ENCODE measurements around the gene SLC66A2. TPM values are rescaled to one million over a fixed set of nuclear protein-coding genes. Genes with fewer than 3 reads are reported as not detected.

SLC66A2 gene
- polyA plus RNA-seq, 1 donor, result 23.4 TPM

Other genes starting within 250 kb of the SLC66A2 start
- gene KCNG2, start 153.7 kb downstream of the SLC66A2 start, polyA plus RNA-seq (ENCODE audit: insufficient read length), result 0.46 TPM
- 2.6 TPM for gene HSBP1L1, start 13.0 kb upstream of the SLC66A2 start, polyA plus RNA-seq (ENCODE audit: insufficient read length)
- 82.3 TPM for gene TXNL4A, start 36.9 kb upstream of the SLC66A2 start, polyA plus RNA-seq (ENCODE audit: insufficient read length)
- gene RBFA, start 82.8 kb upstream of the SLC66A2 start, polyA plus RNA-seq (ENCODE audit: insufficient read length), result 28.7 TPM
- gene ADNP2, start 157.6 kb upstream of the SLC66A2 start, polyA plus RNA-seq (ENCODE audit: insufficient read length), result 10.5 TPM